NCI-H187 treated with DMSO at 0.1 percent for 48 hours (cell line): ENCODE results near the gene PIAS1.
"Not testable (repeated sequence)": the region's sequence is repeated elsewhere in the genome, so short reads cannot be mapped to it uniquely, and the experiment has no call there.

Experiments used
- DNase-seq: peaks from one replicate; lab custom pipeline; 2025; lab: John Stamatoyannopoulos, UW

Gene PIAS1

GRCh38 chr15:68034719-68035293, 19.3 kb upstream of the PIAS1 start:
- no peak for DNase-seq

- DNase-seq = no peak
These were observed 15.9 kb upstream of the PIAS1 start for GRCh38 chr15:68038246-68038645.

- DNase-seq = no peak
These were observed 14.0 kb upstream of the PIAS1 start for GRCh38 chr15:68040144-68040543.

GRCh38 chr15:68042156-68042854, 11.8 kb upstream of the PIAS1 start:
- no peak for DNase-seq

GRCh38 chr15:68042855-68043222, 11.3 kb upstream of the PIAS1 start:
- no peak for DNase-seq

GRCh38 chr15:68045289-68046265, 8.5 kb upstream of the PIAS1 start:
- no peak for DNase-seq

- DNase-seq = no peak
These were observed 6.3 kb upstream of the PIAS1 start for GRCh38 chr15:68047826-68048225.

- DNase-seq = no peak
These were observed 3.0 kb upstream of the PIAS1 start for GRCh38 chr15:68051109-68051508.

- DNase-seq = no peak
These were observed 2.2 kb upstream of the PIAS1 start for GRCh38 chr15:68051907-68052306.

- DNase-seq = no peak
These were observed 1.7 kb upstream of the PIAS1 start for GRCh38 chr15:68052431-68052830.

- DNase-seq = no peak
These were observed 1.1 kb upstream of the PIAS1 start for GRCh38 chr15:68053001-68053400.

- DNase-seq = no peak
These were observed 611 bp downstream of the PIAS1 start for GRCh38 chr15:68054628-68055223.

GRCh38 chr15:68055224-68055705, 1.1 kb downstream of the PIAS1 start:
- no peak for DNase-seq

GRCh38 chr15:68056097-68056865, 2.2 kb downstream of the PIAS1 start:
- no peak for DNase-seq

GRCh38 chr15:68057034-68057433, 2.9 kb downstream of the PIAS1 start:
- no peak for DNase-seq

- no peak for DNase-seq
These were observed 3.6 kb downstream of the PIAS1 start for GRCh38 chr15:68057758-68058157.

GRCh38 chr15:68058970-68059369, 4.9 kb downstream of the PIAS1 start:
- not testable (repeated sequence) for DNase-seq

GRCh38 chr15:68059630-68060029, 5.5 kb downstream of the PIAS1 start:
- DNase-seq = no peak

- DNase-seq = no peak
These were observed 7.1 kb downstream of the PIAS1 start for GRCh38 chr15:68061171-68061570.

GRCh38 chr15:68061602-68062001, 7.5 kb downstream of the PIAS1 start:
- no peak for DNase-seq

- DNase-seq = no peak
These were observed 8.1 kb downstream of the PIAS1 start for GRCh38 chr15:68062214-68062613.
